Neutrophil (primary cell): ENCODE measurements around the gene LSP1.
"Not testable (repeated sequence)": the region's sequence is repeated elsewhere in the genome, so short reads cannot be mapped to it uniquely, and the experiment has no call there.

Source experiments
- H3K27ac ChIP-seq: fragments of 200-600 bp; sonication (generic); 2 replicates; pipeline ENCODE4 v1.5.1; 2016; ENCODE audit warnings: mild to moderate bottlenecking, moderate library complexity
- H3K27me3 ChIP-seq: fragments of 200-600 bp; sonication (generic); 2 replicates; pipeline ENCODE4 v1.6.0; 2016; ENCODE audit warnings: mild to moderate bottlenecking
- H3K36me3 ChIP-seq: fragments of 200-600 bp; sonication (generic); 2 replicates; pipeline ENCODE4 v1.5.1; 2017
- H3K4me1 ChIP-seq, 2 experiments: fragments of 200-600 bp in 1 of 2; sonication (generic) in 1 of 2; 1 replicate in 1 of 2; 2 replicates in 1 of 2; pipeline versions ENCODE4 v1.5.1 to v1.6.1; 2013 to 2016; ENCODE audit warnings: low read depth in 1 of 2, low read length in 1 of 2, mild to moderate bottlenecking in 1 of 2, moderate library complexity in 1 of 2; ENCODE audit not compliant: control insufficient read depth in 1 of 2, insufficient read depth in 1 of 2
- H3K4me3 ChIP-seq, 2 experiments: fragments of 200-600 bp in 1 of 2; sonication (generic) in 1 of 2; 1 replicate in 1 of 2; 2 replicates in 1 of 2; pipeline ENCODE4 v1.5.1; 2013 to 2016; ENCODE audit warnings: low read depth in 1 of 2, low read length in 1 of 2, mild to moderate bottlenecking in 1 of 2, moderate library complexity in 1 of 2
- H3K9me3 ChIP-seq: fragments of 200-600 bp; sonication (generic); 2 replicates; pipeline ENCODE4 v1.5.1; 2016
- CTCF ChIP-seq: fragments of 200-600 bp; sonication (generic); IDR thresholded peaks from 2 replicates; pipeline ENCODE4 v1.5.1; 2016; ENCODE audit warnings: antibody characterized with exemption

Gene LSP1

GRCh38 chr11:1872267-1872985 is 19.5 kb downstream of the LSP1 start:
- TF ChIP-seq CTCF: no peak
- Histone ChIP-seq H3K4me1 (peaks cover 14 to 93% of the 10 kb centered on the region in 2 experiments), H3K27me3 (no peaks in the 10 kb centered on the region), H3K4me3 (no peak overlapping the region), H3K36me3 (peaks cover 85% of the 10 kb centered on the region), H3K9me3 (no peaks in the 10 kb centered on the region), H3K27ac (no peak overlapping the region)

GRCh38 chr11:1873048-1873812 is 20.3 kb downstream of the LSP1 start:
- Histone ChIP-seq H3K4me3 (no peak overlapping the region), H3K4me1 (peaks cover 20 to 93% of the 10 kb centered on the region in 2 experiments), H3K9me3 (no peaks in the 10 kb centered on the region), H3K27me3 (no peaks in the 10 kb centered on the region), H3K27ac (peak overlapping the region; percentile 39), H3K36me3 (peaks cover 85% of the 10 kb centered on the region)
- no peak for TF ChIP-seq CTCF

- H3K27me3 ChIP-seq, H3K9me3 ChIP-seq, H3K4me3 ChIP-seq: not testable (repeated sequence)
- peaks cover 20 to 93% of the 10 kb centered on the region in 2 experiments for H3K4me1 ChIP-seq
- peaks cover 85% of the 10 kb centered on the region for H3K36me3 ChIP-seq
- peak overlapping the region; percentile 39 for H3K27ac ChIP-seq
Observed at GRCh38 chr11:1873813-1874150, 20.9 kb downstream of the LSP1 start.

- H3K27me3 ChIP-seq, H3K9me3 ChIP-seq, H3K4me3 ChIP-seq: not testable (repeated sequence)
- Histone ChIP-seq H3K27ac (peak overlapping the region; percentile 33), H3K4me1 (peaks cover 22 to 93% of the 10 kb centered on the region in 2 experiments), H3K36me3 (peaks cover 85% of the 10 kb centered on the region)
Observed at GRCh38 chr11:1874441-1875092, 21.7 kb downstream of the LSP1 start.

- peak overlapping the region; percentile 33 for H3K27ac ChIP-seq
- H3K4me3 ChIP-seq: no peak overlapping the region
- no peaks in the 10 kb centered on the region for H3K9me3 ChIP-seq
- H3K36me3 ChIP-seq: peaks cover 85% of the 10 kb centered on the region
- H3K27me3 ChIP-seq: no peaks in the 10 kb centered on the region
- TF ChIP-seq CTCF: no peak
- peaks cover 28 to 93% of the 10 kb centered on the region in 2 experiments for H3K4me1 ChIP-seq
Observed at GRCh38 chr11:1875093-1875850, 22.4 kb downstream of the LSP1 start.

GRCh38 chr11:1875851-1876301 is 23.0 kb downstream of the LSP1 start:
- H3K4me3 ChIP-seq, H3K27me3 ChIP-seq, H3K9me3 ChIP-seq: not testable (repeated sequence)
- Histone ChIP-seq H3K27ac (peak overlapping the region; percentile 52), H3K36me3 (peaks cover 85% of the 10 kb centered on the region), H3K4me1 (peaks cover 35 to 93% of the 10 kb centered on the region in 2 experiments)
